Skeletal muscle satellite cell (primary cell): Measurements from ENCODE around the gene DTX2.
"Not testable (repeated sequence)": the region's sequence is repeated elsewhere in the genome, so short reads cannot be mapped to it uniquely, and the experiment has no call there.

Source experiments
- H3K27me3 ChIP-seq: 2 replicates; pipeline ENCODE4 v1.7.0; 2013; ENCODE audit warnings: low read length; ENCODE audit not compliant: control insufficient read depth, insufficient read depth
- H3K36me3 ChIP-seq: 2 replicates; pipeline ENCODE4 v1.7.0; 2013; ENCODE audit warnings: mild to moderate bottlenecking, control low read depth, low read length; ENCODE audit not compliant: insufficient read depth
- H3K4me1 ChIP-seq: 2 replicates; pipeline ENCODE4 v1.7.0; 2013; ENCODE audit warnings: low read length; ENCODE audit not compliant: control insufficient read depth, insufficient read depth
- H3K4me2 ChIP-seq: 2 replicates; pipeline ENCODE4 v1.7.0; 2013; ENCODE audit warnings: mild to moderate bottlenecking, low read length
- H3K4me3 ChIP-seq: 2 replicates; pipeline ENCODE4 v1.7.0; 2013; ENCODE audit warnings: low read length
- H3K9ac ChIP-seq: 2 replicates; pipeline ENCODE4 v1.7.0; 2013; ENCODE audit warnings: mild to moderate bottlenecking, low read depth, low read length, moderate library complexity
- H3K9me3 ChIP-seq: replicated peaks from 2 replicates; pipeline ENCODE4 v1.7.0; 2013; ENCODE audit warnings: mild to moderate bottlenecking, control low read depth, low read length

The DTX2 gene

GRCh38 chr7:76499201-76499923 is 37.9 kb downstream of the DTX2 start:
- not testable (repeated sequence) for H3K27me3 ChIP-seq, H3K4me2 ChIP-seq, H3K9ac ChIP-seq, H3K9me3 ChIP-seq, H3K4me3 ChIP-seq, H3K4me1 ChIP-seq, H3K36me3 ChIP-seq

- not testable (repeated sequence) for H3K4me1 ChIP-seq, H3K9ac ChIP-seq, H3K4me3 ChIP-seq, H3K36me3 ChIP-seq, H3K4me2 ChIP-seq, H3K27me3 ChIP-seq, H3K9me3 ChIP-seq
Observed at GRCh38 chr7:76499924-76500241, 38.4 kb downstream of the DTX2 start.

- not testable (repeated sequence) for H3K27me3 ChIP-seq, H3K9me3 ChIP-seq, H3K36me3 ChIP-seq, H3K9ac ChIP-seq, H3K4me3 ChIP-seq, H3K4me2 ChIP-seq, H3K4me1 ChIP-seq
Observed at GRCh38 chr7:76502224-76502623, 40.7 kb downstream of the DTX2 start.

- peaks cover 10% of the 10 kb centered on the region for H3K36me3 ChIP-seq
- not testable (repeated sequence) for H3K4me3 ChIP-seq, H3K4me1 ChIP-seq, H3K27me3 ChIP-seq, H3K4me2 ChIP-seq, H3K9ac ChIP-seq, H3K9me3 ChIP-seq
Observed at GRCh38 chr7:76502836-76503235, 41.3 kb downstream of the DTX2 start.

- H3K4me2 ChIP-seq, H3K4me3 ChIP-seq, H3K9ac ChIP-seq, H3K4me1 ChIP-seq, H3K9me3 ChIP-seq, H3K27me3 ChIP-seq: not testable (repeated sequence)
- H3K36me3 ChIP-seq: peaks cover 12% of the 10 kb centered on the region
Observed at GRCh38 chr7:76503244-76503643, 41.7 kb downstream of the DTX2 start.

- not testable (repeated sequence) for H3K4me3 ChIP-seq, H3K9me3 ChIP-seq, H3K9ac ChIP-seq, H3K4me1 ChIP-seq, H3K27me3 ChIP-seq, H3K4me2 ChIP-seq
- H3K36me3 ChIP-seq: peaks cover 12% of the 10 kb centered on the region
Observed at GRCh38 chr7:76504351-76505167, 43.0 kb downstream of the DTX2 start.

GRCh38 chr7:76505168-76506080 is 43.9 kb downstream of the DTX2 start:
- Histone ChIP-seq H3K9ac (no peak overlapping the region), H3K27me3 (no peaks in the 10 kb centered on the region), H3K4me2 (no peak overlapping the region), H3K4me1 (peaks cover 4% of the 10 kb centered on the region), H3K4me3 (no peak overlapping the region), H3K9me3 (no peaks in the 10 kb centered on the region), H3K36me3 (peaks cover 12% of the 10 kb centered on the region)

- Histone ChIP-seq H3K4me3 (no peak overlapping the region), H3K4me2 (no peak overlapping the region), H3K4me1 (peaks cover 4% of the 10 kb centered on the region), H3K27me3 (no peaks in the 10 kb centered on the region), H3K9ac (no peak overlapping the region), H3K36me3 (peaks cover 12% of the 10 kb centered on the region), H3K9me3 (no peaks in the 10 kb centered on the region)
Observed at GRCh38 chr7:76506081-76506440, 44.6 kb downstream of the DTX2 start.

- not testable (repeated sequence) for H3K27me3 ChIP-seq, H3K4me3 ChIP-seq, H3K9ac ChIP-seq, H3K4me2 ChIP-seq, H3K9me3 ChIP-seq, H3K4me1 ChIP-seq
- peaks cover 12% of the 10 kb centered on the region for H3K36me3 ChIP-seq
Observed at GRCh38 chr7:76506643-76507042, 45.1 kb downstream of the DTX2 start.

GRCh38 chr7:76507723-76508406 is 46.4 kb downstream of the DTX2 start:
- peaks cover 4% of the 10 kb centered on the region for H3K4me1 ChIP-seq
- no peak overlapping the region for H3K4me2 ChIP-seq
- H3K36me3 ChIP-seq: peaks cover 12% of the 10 kb centered on the region
- H3K9me3 ChIP-seq: no peaks in the 10 kb centered on the region
- H3K27me3 ChIP-seq: no peaks in the 10 kb centered on the region
- no peak overlapping the region for H3K9ac ChIP-seq
- H3K4me3 ChIP-seq: no peak overlapping the region
